Measurements from ENCODE around the gene MAP3K8. TPM values are rescaled to one million over a fixed set of nuclear protein-coding genes. Genes with fewer than 3 reads are reported as not detected.

The MAP3K8 gene
- total RNA-seq, 1 donor from 2014 or later, result 1.6 TPM

DNA sequence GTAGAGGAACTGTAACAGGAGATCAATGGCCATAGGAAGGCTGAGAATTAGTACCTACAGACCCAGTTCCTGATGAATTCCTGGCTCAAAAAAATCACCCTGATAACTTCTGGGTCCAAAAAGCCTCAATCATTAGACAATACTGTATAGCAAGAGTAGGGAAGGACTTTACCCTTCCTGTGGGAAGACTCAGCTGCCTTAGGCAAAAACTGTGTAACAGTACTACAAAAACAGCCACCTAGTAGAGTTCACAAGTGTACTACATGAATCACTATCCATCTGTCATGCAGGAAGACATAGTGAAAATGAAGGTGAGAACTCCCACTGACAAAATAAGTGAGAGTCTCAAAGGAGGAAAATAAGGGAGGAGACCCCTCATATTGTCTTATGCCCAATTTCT is 47.6 kb downstream of the MAP3K8 start:
- TF ChIP-seq, protein P1, sequence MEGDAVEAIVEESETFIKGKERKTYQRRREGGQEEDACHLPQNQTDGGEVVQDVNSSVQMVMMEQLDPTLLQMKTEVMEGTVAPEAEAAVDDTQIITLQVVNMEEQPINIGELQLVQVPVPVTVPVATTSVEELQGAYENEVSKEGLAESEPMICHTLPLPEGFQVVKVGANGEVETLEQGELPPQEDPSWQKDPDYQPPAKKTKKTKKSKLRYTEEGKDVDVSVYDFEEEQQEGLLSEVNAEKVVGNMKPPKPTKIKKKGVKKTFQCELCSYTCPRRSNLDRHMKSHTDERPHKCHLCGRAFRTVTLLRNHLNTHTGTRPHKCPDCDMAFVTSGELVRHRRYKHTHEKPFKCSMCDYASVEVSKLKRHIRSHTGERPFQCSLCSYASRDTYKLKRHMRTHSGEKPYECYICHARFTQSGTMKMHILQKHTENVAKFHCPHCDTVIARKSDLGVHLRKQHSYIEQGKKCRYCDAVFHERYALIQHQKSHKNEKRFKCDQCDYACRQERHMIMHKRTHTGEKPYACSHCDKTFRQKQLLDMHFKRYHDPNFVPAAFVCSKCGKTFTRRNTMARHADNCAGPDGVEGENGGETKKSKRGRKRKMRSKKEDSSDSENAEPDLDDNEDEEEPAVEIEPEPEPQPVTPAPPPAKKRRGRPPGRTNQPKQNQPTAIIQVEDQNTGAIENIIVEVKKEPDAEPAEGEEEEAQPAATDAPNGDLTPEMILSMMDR (IDR thresholded peaks at IDR 0.05; ENCODE audit: insufficient read depth, low read length, severe bottlenecking), result no peak
- Histone ChIP-seq H3K36me3 (ENCODE audit: control insufficient read depth, insufficient read depth, low read length) (no peaks in the 10 kb centered on the region), H3K4me3 (ENCODE audit: low read depth, low read length) (no peak overlapping the region), H3K27me3 (ENCODE audit: control insufficient read depth, insufficient read depth, low read length) (no peaks in the 10 kb centered on the region)
- no peak for FAIRE-seq
- DNase-seq (ENCODE audit: low read depth), result peak; percentile 21

DNA sequence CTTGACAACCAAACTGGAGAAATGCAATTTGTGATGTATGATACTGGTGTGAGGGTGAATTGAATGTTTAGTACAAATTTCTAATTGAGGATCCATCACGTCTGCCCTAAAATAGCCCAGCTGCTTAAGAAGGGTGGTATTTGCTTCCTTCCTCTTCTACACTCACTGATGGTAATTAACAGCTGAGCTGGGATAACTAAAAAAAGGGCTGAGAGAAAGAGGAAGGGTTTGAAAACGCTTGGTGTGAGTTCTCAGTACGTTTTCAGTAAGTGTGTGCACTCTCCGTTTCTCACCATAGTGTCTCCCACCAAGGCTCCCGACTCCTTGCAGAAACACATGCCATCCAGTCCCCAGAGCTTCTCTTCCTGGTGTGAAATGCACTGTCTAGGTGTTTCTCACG is 54.3 kb downstream of the MAP3K8 start:
- FAIRE-seq (no peak), DNase-seq (ENCODE audit: low read depth) (no peak)
- TF ChIP-seq, protein P1 (IDR thresholded peaks at IDR 0.05; ENCODE audit: insufficient read depth, low read length, severe bottlenecking), result no peak
- no peaks in the 10 kb centered on the region for H3K36me3 ChIP-seq (ENCODE audit: control insufficient read depth, insufficient read depth, low read length)
- no peak overlapping the region for H3K4me3 ChIP-seq (ENCODE audit: low read depth, low read length)
- no peaks in the 10 kb centered on the region for H3K27me3 ChIP-seq (ENCODE audit: control insufficient read depth, insufficient read depth, low read length)

DNA sequence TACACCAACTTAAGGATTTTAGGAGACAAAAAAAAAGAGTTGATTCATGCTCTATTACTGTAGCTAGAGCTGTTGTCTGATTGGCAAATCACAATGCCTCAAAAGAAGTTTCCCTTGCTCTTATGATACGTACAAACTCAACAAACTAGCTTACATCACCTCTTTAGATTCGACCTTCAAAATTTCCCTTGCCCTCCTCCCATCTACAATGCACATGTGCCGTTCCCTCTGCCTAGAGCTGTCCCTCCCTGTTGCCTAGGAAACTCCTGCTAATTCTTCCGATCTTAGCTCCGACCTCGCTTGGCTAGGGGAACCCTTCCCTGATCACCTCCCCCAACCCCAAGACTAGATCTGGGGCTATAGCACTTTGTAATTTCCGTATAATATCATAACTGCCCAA is 55.4 kb downstream of the MAP3K8 start:
- Histone ChIP-seq H3K4me3 (ENCODE audit: low read depth, low read length) (no peak overlapping the region), H3K27me3 (ENCODE audit: control insufficient read depth, insufficient read depth, low read length) (no peaks in the 10 kb centered on the region), H3K36me3 (ENCODE audit: control insufficient read depth, insufficient read depth, low read length) (no peaks in the 10 kb centered on the region)
- FAIRE-seq (no peak), DNase-seq (ENCODE audit: low read depth) (no peak)
- TF ChIP-seq, protein P1 (IDR thresholded peaks at IDR 0.05; ENCODE audit: insufficient read depth, low read length, severe bottlenecking), result no peak

DNA sequence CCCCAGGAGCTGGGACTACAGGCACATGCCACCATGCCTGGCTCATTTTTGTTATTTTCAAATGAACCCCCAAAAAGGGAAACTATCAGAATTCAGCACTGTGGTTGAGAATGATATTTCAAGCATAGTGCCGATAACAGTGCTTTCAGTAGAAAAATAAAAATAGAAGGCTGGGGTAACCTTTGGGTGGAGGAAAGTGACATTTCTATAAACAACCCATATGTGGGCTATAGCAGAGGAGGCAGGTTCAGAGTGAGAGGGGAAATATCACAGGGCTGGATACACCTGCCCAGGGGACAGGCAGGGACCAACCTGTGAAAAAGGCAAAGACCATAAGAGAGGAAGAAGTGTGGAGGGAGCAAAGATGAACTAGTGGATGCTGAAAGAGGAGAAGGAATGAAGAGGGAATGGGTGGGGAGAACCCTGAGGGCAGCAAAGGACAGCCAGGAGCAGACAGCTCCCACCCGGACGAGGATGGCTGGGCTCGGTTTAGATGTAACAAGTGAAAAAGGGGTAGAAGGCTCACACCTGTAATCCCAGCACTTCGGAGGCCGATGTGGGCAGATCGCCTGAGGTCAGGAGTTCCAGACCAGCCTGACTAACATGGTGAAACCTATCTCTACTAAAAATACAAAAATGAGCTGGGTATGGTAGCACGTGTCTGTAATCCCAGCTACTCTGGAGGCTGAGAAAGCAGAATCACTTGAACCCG is 56.5 kb downstream of the MAP3K8 start:
- no peak overlapping the region for H3K4me3 ChIP-seq (ENCODE audit: low read depth, low read length)
- H3K36me3 ChIP-seq (ENCODE audit: control insufficient read depth, insufficient read depth, low read length), result no peaks in the 10 kb centered on the region
- DNase-seq (ENCODE audit: low read depth) (no peak), FAIRE-seq (no peak)
- TF ChIP-seq, protein P1 (IDR thresholded peaks at IDR 0.05; ENCODE audit: insufficient read depth, low read length, severe bottlenecking), result no peak
- no peaks in the 10 kb centered on the region for H3K27me3 ChIP-seq (ENCODE audit: control insufficient read depth, insufficient read depth, low read length)

DNA sequence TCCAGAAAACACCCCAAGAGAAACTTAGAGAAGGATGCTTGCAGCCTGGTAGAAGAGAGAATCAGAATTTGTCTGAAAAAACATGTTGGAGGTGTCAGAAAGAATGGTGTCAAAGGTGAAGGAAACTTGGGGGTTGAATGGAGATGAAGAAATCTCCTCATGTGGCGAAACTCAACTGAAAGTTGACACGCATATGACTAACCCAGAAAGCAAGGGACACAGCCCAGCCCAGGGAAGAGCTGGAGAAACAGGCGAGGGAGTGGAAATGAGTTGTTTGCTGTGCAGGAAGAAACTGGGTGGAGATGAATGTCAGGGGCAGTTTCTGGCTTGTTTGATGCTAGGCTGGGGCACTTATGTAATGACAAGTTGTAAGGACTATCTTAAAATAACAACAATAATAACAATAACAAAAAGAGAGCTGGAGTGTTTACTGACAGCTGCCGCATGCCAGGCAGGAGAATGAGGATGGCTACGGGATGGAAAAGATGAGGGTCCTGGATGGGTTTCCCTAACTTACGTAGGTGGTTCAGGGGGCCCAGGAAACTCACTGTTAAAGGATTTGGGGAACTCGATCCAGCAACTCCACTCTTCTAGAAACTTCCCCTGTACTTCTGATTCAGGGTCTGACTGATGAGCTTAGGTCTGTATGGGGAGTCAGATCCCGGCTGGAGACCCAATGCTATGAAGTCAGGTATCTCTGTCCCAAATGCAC is 57.4 kb downstream of the MAP3K8 start:
- FAIRE-seq, result peak; percentile 83
- TF ChIP-seq, protein P1 (IDR thresholded peaks at IDR 0.05; ENCODE audit: insufficient read depth, low read length, severe bottlenecking), result no peak
- Histone ChIP-seq H3K36me3 (ENCODE audit: control insufficient read depth, insufficient read depth, low read length) (no peaks in the 10 kb centered on the region), H3K27me3 (ENCODE audit: control insufficient read depth, insufficient read depth, low read length) (no peaks in the 10 kb centered on the region), H3K4me3 (ENCODE audit: low read depth, low read length) (no peak overlapping the region)
- peak; percentile 84 for DNase-seq (ENCODE audit: low read depth)

Data from bronchial epithelial cell (primary cell).